ENCODE measurements around the gene SNX7. TPM values are rescaled to one million over a fixed set of nuclear protein-coding genes. Genes with fewer than 3 reads are reported as not detected.

Gene SNX7
- total and polyA plus RNA-seq, 2 donors from 2014 or later = 28.4 to 34.6 TPM

GRCh38 chr1:98737835-98738234, 76.3 kb downstream of the SNX7 start:
- H3K9ac ChIP-seq (ENCODE audit: low read length in 3 of 3) = no peak overlapping the region
- no peak overlapping the region for H3K27ac ChIP-seq (ENCODE audit: low read depth in 2 of 2, low read length in 2 of 2)
- TF ChIP-seq, protein P1, sequence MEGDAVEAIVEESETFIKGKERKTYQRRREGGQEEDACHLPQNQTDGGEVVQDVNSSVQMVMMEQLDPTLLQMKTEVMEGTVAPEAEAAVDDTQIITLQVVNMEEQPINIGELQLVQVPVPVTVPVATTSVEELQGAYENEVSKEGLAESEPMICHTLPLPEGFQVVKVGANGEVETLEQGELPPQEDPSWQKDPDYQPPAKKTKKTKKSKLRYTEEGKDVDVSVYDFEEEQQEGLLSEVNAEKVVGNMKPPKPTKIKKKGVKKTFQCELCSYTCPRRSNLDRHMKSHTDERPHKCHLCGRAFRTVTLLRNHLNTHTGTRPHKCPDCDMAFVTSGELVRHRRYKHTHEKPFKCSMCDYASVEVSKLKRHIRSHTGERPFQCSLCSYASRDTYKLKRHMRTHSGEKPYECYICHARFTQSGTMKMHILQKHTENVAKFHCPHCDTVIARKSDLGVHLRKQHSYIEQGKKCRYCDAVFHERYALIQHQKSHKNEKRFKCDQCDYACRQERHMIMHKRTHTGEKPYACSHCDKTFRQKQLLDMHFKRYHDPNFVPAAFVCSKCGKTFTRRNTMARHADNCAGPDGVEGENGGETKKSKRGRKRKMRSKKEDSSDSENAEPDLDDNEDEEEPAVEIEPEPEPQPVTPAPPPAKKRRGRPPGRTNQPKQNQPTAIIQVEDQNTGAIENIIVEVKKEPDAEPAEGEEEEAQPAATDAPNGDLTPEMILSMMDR (IDR thresholded peaks at IDR 0.05; ENCODE audit: borderline replicate concordance, extremely low read depth, insufficient read depth) = no peak
- no peaks in the 10 kb centered on the region for H3K27me3 ChIP-seq (ENCODE audit: control insufficient read depth, insufficient read depth, low read length)
- H3K9me3 ChIP-seq (ENCODE audit: control insufficient read depth in 2 of 3, insufficient read depth in 1 of 3, low read length in 3 of 3) = no peaks in the 10 kb centered on the region
- H3K4me1 ChIP-seq (ENCODE audit: control insufficient read depth in 2 of 3, insufficient read depth in 2 of 3, low read depth in 1 of 3, low read length in 3 of 3) = peaks cover 0 to 5% (median 3%) of the 10 kb centered on the region in 3 donors
- FAIRE-seq (no peak), DNase-seq (no peak)
- intact Hi-C loops (cut with DNase I) = no loop called here
- no peaks in the 10 kb centered on the region for H3K36me3 ChIP-seq (ENCODE audit: control insufficient read depth in 2 of 3, insufficient read depth in 3 of 3, low read length in 3 of 3)
- H3K4me3 ChIP-seq (ENCODE audit: low read length in 3 of 3) = no peak overlapping the region

DNA sequence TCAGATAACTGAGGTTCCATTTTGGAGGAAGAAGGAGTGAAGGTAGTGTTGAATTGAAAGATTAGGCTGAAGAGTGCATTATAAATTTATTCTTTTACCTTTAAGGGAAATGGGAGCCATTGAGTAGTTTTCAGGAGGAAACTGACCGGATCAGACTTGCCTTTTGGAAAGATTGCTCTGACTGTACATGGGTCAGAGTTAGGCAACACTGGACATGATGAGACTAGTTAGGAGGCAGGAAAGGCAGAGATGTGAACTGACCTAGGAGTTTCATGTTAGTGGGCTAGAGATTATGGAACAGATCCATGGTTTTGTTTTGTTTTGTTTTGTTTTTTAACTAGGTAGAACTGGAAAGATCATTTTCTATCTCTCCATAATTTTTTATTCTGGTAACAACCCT, 78.2 kb downstream of the SNX7 start:
- Histone ChIP-seq H3K4me3 (ENCODE audit: low read length in 3 of 3) (no peak overlapping the region), H3K9ac (ENCODE audit: low read length in 3 of 3) (no peak overlapping the region), H3K27ac (ENCODE audit: low read depth in 2 of 2, low read length in 2 of 2) (no peak overlapping the region), H3K36me3 (ENCODE audit: control insufficient read depth in 2 of 3, insufficient read depth in 3 of 3, low read length in 3 of 3) (no peaks in the 10 kb centered on the region), H3K9me3 (ENCODE audit: control insufficient read depth in 2 of 3, insufficient read depth in 1 of 3, low read length in 3 of 3) (no peaks in the 10 kb centered on the region), H3K27me3 (ENCODE audit: control insufficient read depth, insufficient read depth, low read length) (no peaks in the 10 kb centered on the region), H3K4me1 (ENCODE audit: control insufficient read depth in 2 of 3, insufficient read depth in 2 of 3, low read depth in 1 of 3, low read length in 3 of 3) (peaks cover 0 to 5% (median 3%) of the 10 kb centered on the region in 3 donors)
- FAIRE-seq = no peak
- no peak for DNase-seq
- intact Hi-C loops (cut with DNase I) = no loop called here
- TF ChIP-seq, protein P1 (IDR thresholded peaks at IDR 0.05; ENCODE audit: borderline replicate concordance, extremely low read depth, insufficient read depth) = no peak

GRCh38 chr1:98741164-98741563, 79.6 kb downstream of the SNX7 start:
- DNase-seq = no peak
- H3K4me1 ChIP-seq (ENCODE audit: control insufficient read depth in 2 of 3, insufficient read depth in 2 of 3, low read depth in 1 of 3, low read length in 3 of 3) = peaks cover 0 to under 1% (median under 1%) of the 10 kb centered on the region in 3 donors
- H3K27ac ChIP-seq (ENCODE audit: low read depth in 2 of 2, low read length in 2 of 2) = no peak overlapping the region
- intact Hi-C loops (cut with DNase I) = no loop called here
- no peaks in the 10 kb centered on the region for H3K27me3 ChIP-seq (ENCODE audit: control insufficient read depth, insufficient read depth, low read length)
- no peak for FAIRE-seq
- H3K9me3 ChIP-seq (ENCODE audit: control insufficient read depth in 2 of 3, insufficient read depth in 1 of 3, low read length in 3 of 3) = no peaks in the 10 kb centered on the region
- TF ChIP-seq, protein P1 (IDR thresholded peaks at IDR 0.05; ENCODE audit: borderline replicate concordance, extremely low read depth, insufficient read depth) = no peak
- no peak overlapping the region for H3K9ac ChIP-seq (ENCODE audit: low read length in 3 of 3)
- no peak overlapping the region for H3K4me3 ChIP-seq (ENCODE audit: low read length in 3 of 3)
- H3K36me3 ChIP-seq (ENCODE audit: control insufficient read depth in 2 of 3, insufficient read depth in 3 of 3, low read length in 3 of 3) = no peaks in the 10 kb centered on the region

DNA sequence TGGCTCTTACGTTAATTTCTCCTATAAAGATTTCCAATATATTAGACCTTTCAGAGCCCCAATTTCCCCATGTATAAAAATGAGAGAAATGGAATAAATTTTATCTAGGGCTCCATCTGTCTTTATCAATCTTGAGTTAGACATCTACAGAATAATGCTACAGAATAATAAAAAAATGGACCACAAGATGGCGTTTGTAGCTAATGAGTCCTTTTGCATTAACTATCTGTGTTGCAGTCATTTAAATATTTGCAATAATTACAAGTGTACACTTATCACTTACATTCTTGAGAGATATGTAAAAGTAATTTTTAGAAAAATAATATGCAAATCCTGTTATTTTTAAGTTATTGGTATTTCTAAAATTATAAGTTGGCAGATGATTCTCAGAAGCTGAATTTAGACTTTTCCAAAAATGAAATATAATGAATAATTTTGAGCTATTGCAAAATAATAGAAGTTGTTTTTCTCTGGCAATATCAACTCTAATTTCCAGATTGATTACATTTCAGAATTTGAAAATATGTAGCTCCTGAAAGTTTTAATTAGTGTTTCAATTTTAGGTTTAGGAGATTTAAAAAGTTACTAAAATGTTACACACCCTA, 87.7 kb downstream of the SNX7 start:
- intact Hi-C loops (cut with DNase I) = no loop called here
- DNase-seq (peak in 1 of 5 donors; percentile 14), FAIRE-seq (peak; percentile 33)
- Histone ChIP-seq H3K27me3 (ENCODE audit: control insufficient read depth, insufficient read depth, low read length) (no peaks in the 10 kb centered on the region), H3K9me3 (ENCODE audit: control insufficient read depth in 2 of 3, insufficient read depth in 1 of 3, low read length in 3 of 3) (no peaks in the 10 kb centered on the region), H3K4me1 (ENCODE audit: control insufficient read depth in 2 of 3, insufficient read depth in 2 of 3, low read depth in 1 of 3, low read length in 3 of 3) (no peaks in the 10 kb centered on the region), H3K36me3 (ENCODE audit: control insufficient read depth in 2 of 3, insufficient read depth in 3 of 3, low read length in 3 of 3) (no peaks in the 10 kb centered on the region), H3K4me3 (ENCODE audit: low read length in 3 of 3) (no peak overlapping the region), H3K27ac (ENCODE audit: low read depth in 2 of 2, low read length in 2 of 2) (no peak overlapping the region), H3K9ac (ENCODE audit: low read length in 3 of 3) (no peak overlapping the region)
- TF ChIP-seq, protein P1 (IDR thresholded peaks at IDR 0.05; ENCODE audit: borderline replicate concordance, extremely low read depth, insufficient read depth) = peak; percentile 10
